ENCODE results near the gene CYBRD1.

CYBRD1 gene

DNA sequence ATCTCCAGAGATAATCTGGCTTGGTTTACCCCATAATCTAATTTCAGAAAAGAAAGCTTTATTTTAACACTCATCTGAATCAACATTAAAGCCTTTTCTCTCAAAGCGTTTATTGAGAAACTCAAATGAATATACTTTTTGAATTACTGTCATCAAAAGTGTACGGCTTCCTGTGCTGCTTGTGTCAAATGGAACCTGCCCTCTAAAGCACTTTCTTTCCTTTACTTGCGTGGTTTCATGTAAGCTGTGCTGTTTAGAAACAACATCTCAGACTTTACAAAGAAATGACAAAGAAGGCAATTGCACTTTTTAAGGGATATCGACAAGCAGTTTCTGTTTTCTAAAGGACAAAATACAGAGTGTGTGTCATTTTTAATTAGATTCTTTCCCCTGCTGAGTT, 35.1 kb downstream of the CYBRD1 start:
- no peak for DNase-seq

DNA sequence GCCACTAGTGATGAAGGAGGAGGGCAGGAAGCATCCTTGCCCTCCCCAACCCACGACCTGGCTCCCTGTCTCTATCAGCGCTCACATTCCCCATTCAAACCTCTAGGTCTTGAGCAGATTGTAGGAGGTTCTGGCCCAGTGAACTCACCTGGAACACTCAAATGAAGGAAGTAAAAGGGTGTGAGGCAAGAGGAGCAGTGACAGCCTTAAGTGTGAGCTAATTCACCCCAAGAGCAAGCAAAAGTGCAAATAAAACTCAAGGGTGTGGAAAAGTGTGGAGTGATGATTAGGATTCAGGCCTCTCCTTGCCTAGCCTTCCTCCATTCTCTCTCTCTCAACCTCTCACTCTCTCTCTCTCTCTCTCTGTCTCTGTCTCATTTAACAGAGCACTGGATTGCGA, 41.0 kb downstream of the CYBRD1 start:
- DNase-seq, result no peak

DNA sequence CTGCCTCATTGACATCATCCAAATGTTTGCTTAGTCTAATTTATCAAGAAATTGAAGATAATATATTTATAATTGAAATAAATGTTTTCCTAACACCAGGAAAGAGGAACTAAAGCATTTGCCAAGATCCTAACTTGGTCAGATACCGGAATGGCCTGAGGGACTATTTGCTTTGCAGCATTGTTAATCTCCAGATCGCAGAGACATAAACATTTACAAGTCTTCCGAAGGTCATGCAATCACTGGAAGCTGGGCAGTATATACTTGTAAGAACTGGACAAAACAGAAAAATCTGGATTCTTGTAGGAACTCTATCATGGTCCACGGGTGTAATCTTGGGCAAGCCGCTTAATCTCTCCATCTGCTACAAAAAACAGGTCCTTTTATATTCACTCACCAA, 42.2 kb downstream of the CYBRD1 start:
- DNase-seq, result no peak

DNA sequence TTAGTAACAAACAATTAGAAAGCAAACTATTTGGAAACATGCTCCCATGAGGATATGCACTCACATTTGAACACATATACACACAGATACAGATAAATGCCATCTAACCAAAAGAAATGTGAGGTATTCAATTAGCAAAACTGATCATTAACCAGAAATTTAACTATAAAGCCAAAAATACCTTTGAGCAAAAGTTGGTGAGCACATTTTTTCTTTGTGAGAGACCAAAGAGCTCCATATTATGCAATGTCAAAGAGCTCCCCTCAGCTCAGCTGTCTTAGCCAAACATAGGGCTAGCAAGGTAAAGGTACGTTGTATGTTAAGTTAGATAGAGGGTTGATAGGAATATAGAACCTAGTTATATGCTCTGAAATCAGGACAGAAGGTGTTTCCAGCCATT, 43.8 kb downstream of the CYBRD1 start:
- DNase-seq, result no peak

DNA sequence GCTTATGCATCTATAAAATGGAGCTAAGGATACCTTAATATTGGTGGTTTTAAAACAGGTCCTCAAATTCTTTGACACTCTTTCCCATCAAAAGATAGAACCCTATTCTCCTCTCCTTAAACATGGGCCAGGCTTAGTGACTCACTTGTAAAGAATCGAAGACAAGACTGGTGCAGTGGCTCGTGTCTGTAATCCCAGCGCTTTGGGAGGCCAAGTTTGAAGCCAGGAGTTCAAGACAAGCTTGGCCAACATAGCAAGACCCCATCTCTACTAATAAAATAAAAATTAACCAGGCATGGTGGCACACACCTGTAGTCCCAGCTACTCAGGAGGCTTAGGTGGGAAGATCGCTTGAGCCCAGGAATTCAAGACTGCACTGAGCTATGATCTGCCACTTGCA, 44.5 kb downstream of the CYBRD1 start:
- no peak for DNase-seq

DNA sequence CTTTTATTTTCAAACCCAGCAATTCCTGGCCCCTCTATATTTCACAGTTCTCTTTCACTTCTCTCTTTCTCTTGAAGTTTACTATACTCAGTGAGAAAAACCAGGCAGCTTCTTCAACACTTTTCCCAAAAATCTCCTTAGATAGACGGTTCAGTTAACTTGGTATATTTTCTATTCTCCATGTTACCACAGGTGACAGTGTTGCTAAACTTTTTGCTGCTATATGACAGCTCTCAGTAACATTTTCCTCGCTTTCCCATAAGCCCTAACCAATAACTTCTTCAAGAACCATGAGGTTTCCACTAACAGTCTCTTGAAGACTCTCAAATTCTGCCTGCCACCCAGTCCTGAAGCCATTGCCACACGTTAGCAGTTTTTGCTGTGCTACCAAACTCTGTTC, 45.8 kb downstream of the CYBRD1 start:
- DNase-seq, result no peak

DNA sequence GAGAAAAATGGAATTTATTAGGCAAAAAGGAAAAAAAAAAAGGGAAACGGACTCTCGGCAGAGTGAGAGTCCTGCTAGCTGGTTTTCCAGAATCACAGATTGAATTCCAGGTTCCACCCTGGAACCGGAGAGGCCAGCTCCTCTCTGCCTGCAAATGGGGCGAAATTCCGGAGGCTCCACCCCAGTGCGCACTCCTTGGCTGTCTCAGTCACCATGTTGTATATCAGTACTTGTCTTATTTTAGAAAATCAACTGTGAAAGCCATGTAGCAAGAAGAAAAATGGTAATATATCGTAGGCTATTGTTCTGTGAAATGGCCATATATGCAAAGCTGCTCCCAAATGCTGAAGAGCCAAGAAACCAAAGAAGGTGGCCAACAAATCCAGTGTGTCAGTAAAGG, 49.4 kb downstream of the CYBRD1 start:
- no peak for DNase-seq

DNA sequence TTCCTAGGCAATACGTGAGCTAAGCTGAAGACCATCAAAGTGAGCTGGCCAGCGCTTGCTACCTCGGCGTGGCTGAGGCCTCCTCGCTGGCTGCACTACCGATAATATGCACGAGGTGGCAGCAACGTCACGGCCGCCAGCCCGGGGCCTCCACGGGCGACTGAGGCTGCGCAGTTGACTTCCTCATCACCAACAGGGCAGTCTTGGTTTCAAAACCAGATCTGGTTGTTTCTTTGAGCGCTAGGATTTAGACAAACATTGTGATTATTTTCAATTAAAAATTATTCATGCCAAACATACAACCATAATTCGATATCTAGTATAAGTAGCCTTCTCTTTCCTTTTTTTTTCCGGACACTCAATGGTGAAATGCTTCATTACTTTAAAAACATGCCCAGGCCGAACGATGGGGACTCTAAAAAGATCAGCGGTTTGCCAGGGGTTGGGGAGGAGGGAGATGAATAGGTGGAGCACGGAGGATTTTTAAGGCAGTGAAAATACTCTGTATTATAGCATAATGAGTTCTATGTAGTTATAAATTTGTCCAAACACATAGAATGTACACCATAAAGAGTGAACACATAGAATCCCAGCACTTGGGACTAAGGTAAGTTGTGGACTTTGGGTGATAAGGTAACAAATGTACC, 52.0 kb downstream of the CYBRD1 start:
- no peak for DNase-seq

DNA sequence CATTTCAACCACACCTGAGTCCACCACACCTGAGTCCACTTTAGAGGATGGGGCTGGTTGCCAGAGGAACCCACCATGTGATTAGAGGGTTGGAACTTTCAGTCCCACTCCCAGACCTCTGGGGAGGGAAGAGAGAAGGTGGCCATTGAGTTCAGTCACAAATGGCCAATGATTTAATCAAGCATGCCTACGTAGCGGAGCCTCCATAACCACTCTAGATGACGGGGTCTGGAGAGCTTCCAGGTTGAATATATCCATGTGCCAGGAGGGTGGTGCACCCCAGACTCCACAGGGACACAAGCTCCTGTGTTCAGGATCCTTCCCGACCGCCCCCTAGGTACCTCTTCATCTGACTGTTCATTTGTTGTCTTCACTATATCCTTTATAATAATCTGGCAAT, 53.3 kb downstream of the CYBRD1 start:
- DNase-seq, result no peak

DNA sequence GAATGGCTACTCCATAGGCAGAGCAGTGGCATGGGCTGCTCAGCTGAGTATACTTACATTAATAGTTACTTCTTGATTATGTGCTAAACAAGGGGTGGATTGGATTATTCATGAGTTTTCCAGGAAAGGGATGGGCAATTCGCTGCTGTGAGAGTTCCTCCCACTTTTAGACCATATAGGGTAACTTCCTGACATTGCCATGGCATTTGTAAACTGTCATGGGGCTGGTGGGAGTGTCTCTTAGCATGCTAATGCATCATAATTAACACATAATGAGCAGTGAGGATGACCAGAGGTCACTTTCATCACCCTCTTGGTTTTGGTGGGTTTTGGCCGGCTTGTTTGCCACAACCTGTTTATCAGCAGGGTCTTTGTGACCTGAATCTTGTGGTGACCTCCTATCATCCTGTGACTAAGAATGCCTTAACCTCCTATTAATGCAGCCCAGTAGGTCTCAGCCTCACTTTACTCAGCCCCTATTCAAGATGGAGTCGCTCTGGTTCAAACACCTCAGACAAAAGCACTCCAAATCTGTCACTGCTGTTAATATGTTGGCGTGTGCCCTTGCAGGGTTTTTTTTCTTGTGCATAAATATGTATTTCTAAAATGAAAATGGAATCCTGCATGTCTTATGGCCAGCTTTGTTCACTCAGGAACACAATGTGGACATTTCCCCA, 56.0 kb downstream of the CYBRD1 start:
- DNase-seq, result no peak

DNA sequence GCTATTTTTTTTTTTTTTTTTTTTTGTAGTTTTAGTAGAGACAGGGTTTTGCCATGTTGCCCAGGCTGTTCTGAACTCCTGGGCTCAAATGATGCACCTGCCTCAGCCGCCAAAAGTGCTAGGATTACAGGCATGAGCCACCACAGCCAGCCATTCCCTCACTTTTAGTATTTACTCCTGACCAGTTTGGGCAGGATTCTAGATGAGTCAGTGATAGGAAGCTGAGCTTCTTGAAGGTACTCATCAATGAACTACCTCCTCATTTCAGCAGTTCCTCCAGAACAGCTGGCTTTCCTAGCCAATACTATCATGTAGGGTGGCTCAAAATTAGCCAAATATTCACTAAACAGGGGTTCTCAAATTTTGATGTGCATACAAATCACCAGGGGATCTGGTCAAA, 57.2 kb downstream of the CYBRD1 start:
- no peak for DNase-seq

DNA sequence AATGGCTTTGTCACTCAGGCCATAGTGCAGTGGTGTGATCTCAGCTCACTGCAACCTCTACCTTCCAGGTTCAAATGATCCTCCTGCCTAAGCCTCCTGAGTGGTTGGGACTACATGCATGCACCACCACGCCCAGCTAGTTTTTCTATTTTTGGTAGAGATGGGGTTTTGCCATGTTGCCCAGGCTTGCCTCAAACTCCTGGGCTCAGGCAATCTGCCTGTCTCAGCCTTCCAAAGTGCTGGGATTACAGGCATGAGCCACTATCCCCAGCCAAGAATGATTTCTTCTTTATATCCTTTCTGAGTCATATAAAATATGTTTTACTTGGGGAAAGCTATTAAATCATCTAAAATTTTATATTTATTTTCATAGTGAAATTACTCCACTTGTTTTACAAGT, 61.3 kb downstream of the CYBRD1 start:
- no peak for DNase-seq

DNA sequence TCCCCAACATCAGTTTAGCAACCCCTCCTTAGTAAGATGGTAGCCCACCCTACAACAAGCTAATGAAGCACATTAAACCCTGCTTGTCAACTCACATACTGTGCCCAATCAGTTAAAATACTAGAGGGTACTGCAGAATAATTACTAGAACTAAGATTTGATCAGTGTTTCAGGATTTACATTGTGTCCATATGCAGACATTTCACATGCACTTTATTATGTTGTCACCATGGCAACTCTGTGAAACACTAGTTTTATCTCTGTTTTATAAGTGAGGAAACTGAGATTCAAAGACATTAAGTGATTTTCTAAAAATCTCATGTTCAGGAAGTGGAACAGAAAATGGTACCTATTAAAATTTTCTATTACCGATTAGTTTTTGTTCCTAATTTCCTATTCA, 61.7 kb downstream of the CYBRD1 start:
- DNase-seq, result no peak

DNA sequence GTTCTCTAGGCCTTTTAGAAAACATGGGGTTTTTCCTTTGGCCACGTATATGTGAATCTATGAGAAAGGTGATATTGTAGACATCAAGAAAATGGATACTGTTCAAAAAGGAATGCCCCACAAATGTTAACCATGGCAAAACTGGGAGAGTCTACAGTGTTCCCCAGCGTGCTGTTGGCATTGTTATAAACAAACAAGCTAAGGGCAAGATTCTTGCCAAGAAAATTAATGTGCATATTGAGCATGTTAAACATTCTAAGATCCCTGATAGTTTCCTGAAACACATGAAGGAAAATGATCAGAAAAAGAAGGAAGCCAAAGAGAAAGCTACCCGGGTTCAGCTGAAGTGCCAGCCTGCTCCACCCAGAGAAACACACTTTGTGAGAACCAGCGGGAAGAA, 64.9 kb downstream of the CYBRD1 start:
- no peak for DNase-seq

DNA sequence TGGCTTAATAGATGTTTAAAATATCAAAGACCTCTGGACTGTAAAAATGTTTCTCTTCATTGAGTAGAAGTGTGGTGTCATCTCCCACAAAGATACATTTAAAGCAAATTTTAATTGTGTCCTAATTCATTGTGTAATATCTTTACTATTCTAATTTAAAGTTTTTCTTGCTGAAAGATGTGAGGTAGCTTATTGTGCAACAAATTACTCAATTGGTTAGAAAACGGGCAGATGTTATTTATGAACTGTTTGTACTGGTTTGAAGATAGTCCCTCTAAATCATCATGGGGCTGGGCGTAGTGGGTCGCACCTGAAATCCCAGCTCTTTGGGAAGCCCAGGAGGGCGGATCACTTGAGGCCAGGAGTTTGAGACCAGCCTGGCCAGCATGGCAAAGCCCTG, 65.3 kb downstream of the CYBRD1 start:
- no peak for DNase-seq

DNA sequence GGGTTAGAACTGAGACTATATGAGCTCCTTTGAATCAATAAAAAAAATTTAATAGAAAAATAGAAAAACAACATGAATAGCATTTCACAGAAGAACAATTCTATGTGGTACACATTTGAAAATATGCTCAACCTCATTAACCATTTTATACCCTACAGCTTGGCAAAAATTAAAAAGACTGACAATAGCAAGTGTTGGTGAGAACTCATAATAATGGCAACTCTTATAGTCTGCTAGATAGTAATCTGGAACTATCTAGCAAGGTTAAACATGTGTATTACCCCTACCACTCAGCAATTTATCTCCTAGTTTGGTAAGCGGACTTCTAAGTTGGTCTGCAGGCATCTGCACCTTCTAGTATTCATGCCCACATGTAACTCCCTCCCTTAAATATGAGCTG, 67.8 kb downstream of the CYBRD1 start:
- DNase-seq, result no peak

DNA sequence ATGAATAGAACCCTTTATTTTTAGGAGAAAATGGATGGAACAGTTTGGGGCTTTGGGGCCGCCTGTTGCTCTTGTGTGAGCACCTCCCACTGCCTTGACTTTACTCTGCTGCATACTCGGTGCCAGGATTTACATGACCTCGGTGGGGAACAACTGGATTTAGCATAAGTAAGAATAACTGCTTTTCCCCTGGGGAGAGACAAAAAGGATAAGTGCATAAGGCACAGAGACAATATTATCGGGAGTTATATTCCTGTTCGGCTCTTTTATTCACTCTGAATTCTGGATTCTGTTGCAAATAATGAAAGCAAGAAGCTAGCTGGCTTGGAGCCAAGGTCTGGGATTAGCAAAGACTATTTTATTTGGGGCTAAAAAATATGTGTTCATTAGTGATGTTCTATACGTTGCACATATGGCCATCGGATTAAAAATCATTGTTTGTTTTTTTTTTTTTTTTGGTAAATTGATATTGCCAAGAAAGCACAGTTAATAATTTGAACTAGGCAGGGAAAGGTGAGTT, 69.8 kb downstream of the CYBRD1 start:
- DNase-seq, result no peak

DNA sequence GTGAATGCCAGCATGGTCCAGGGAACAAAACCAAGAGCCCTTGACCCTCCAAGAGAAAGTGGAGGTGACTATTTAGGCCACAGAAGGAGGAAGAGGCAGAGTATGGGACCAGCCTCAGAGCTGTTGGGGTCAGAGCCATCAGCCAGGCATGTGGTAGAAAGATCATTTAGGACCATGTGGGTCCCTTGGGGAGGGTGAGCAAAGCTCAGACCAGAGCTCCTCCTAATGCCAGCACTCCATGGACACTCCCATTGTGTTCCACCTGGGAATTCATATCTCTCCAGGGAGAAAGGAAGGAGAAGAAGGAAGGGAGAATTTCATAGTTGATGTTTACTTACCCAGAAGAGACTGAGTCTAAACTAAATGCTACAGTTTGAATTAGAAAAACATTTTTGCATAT, 73.2 kb downstream of the CYBRD1 start:
- DNase-seq, result no peak

DNA sequence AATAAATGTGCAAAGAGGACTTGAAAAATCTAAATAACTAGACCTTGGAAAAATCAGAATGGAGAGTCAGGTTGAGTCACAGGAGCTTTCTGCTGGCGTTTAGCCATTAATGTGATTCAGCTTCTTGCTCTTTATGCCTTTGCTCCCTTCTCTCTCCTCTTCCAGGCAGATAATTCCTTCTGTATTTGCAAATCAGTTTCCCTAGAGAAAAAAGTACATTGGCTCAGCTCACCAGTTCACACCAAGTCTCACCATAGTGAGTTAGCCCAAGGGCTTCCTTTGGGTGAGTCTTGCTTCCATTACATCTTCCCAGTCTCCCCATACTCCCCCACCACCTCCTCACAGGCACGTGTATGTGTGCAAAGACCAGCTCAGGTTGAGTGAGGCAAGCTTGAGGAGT, 73.6 kb downstream of the CYBRD1 start:
- DNase-seq, result no peak

DNA sequence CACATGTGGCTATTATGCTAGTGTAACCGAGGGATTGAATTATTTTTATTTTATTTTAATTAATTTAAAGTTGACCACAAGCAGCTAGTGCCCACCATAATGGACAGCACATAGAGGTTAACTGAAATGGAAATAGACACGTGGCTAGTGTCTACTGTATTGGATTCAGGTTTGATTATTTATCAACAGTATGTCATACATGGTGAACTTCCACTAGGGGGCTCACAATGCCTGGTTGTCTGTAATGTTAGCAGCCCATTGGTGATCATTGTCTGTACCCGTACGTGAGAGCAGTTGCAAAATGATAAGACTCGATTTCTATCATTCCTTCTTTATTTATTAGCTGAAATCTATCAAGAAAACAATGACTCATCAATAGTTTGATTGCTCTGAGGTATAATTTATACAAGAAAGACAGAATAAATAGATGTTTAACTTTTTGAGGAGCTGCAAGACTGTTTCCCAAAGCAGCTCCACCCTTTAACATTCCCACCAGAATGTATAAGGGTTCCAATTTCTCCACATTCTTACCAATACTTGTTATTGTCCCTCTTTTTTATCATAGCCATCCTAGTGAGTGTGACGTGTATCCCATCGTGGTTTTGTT, 76.5 kb downstream of the CYBRD1 start:
- DNase-seq, result peak; percentile 43

DNA sequence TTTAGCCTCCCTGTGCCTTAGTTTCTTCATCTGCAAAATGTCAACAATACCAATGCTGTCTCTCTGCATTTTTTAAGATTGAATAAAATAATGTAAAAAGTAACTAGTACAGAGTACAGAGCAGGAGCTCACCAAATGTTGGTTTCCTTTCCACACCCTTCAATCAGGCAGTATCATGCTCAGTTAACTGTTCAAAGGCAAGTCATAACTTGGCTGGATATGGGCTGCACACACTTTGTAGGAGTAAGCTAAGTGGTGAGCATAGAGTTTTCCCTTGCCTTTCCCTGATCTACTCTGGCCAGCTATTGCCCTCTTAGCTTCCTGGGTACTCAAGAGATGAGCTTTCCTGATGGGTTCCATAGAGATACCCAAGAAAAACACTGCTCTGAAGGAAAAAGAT, 77.9 kb downstream of the CYBRD1 start:
- no peak for DNase-seq

DNA sequence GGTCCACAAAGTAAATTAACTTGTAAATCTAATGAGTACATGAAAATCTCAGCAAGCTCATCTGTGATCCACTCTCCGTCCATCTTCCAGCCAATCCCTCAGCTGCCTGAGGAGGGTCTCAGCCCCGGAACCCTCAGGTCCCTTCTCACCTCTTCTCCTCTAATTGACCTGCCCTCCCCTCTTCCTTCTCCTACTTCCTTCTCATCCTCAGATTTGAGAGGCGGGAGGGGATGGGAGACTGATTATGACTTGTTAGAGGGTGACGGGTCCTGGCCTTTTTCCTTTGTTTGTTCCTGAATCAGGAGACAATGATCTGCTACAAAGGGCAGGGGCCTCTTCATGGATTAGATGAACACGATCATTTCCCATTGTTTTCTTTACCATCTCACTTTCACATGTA, 80.1 kb downstream of the CYBRD1 start:
- no peak for DNase-seq
